Purkinje cell (primary cell): Measurements from ENCODE around the gene DNAAF1. TPM values are rescaled to one million over a fixed set of nuclear protein-coding genes. Genes with fewer than 3 reads are reported as not detected.

ENCODE experiments used
- polyA plus RNA-seq: library from polyadenylated mRNA; unstranded; fragments of >200 nt; fragmentation: Nextera tagmentation; gene quantifications from 2 replicates; pipeline ENCODE4 v1.2.1, GENCODE V29; 2014

The DNAAF1 gene
- polyA plus RNA-seq = 0.07 and 2.7 TPM in 2 replicates

DNA sequence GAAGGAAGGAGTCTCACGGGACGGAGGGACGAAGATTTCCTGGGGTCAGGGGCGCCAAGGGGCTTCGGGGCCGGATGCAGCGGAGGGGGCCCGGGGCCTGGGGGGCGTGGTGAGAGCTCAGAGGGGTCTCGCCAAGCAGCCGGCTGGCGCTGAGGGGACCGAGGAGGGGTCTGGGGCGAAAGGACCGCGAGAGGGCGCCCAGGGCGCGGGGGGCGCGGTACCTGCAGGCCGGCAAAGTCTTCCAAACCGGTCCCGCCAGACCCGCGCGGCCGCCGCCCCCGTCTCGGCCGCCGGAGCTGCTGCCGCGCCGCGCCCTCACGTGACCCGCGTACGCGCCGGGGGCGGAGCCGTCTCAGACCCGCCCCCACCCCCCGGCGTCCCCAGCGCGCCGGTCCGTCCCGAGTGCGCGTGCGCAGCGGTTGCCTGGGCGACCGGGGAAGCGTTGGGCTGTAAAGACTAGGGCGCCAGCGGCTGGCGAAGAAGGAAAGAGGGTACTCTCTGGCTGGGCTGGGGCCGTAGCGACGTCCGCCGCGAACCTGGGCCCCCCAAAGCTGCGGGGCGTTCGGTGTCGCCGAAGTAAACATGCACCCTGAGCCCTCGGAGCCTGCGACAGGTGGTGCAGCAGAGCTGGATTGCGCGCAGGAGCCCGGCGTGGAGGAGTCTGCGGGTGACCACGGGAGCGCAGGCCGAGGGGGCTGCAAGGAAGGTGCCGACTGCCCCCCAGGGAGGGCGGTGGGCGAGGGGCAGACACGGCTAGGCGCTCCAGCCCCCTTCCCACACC, at the start of gene DNAAF1, which contains the start of gene HSDL1:
Gene DNAAF1, plus strand, starts transcription at position 450 of the 781 bp plus-strand sequence. Its CDS starts 133 bp downstream, at position 583.
Gene HSDL1, minus strand, starts transcription at position 319 of the 781 bp plus-strand sequence. CDS start 13,856 bp downstream, outside the sequence.

DNA sequence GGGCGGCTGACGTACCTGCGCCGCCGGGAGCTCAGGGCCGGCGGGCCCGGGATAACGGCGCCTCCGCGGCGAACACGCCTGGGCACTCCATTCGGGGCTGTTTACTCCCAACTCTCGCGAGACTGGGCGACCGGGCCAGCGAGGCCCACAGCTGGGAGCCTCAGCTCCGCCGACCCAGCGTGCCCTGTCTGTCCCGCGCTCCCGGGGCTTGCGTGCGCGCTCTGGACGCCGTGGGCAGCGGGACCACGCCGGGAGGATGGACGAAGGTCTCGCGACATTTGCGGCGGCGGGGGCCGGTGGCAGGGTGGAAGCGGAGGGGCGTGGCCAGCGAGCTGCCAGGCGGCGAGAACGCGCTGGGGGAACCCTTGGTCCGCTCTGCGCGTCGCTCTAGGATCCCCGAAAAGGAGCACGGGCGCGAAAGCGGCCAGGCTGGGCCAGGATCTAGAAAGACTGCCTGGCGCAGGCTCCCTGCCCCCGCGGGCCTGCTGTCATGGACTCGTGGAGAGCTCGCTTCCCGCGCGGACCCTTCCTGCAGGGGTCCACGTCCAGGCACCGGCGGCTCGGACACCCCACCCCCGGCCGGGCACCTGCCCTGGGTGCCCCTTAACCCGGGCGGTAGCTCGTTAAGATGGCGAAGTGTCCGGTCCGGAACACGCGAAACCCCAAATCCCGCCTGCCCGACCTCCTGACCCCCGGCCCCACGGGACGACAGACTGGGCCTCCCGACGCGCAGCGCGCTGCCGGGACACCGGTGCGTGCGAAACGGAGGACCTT, 28.2 kb upstream of the DNAAF1 start, which contains the start of gene MBTPS1:
Gene MBTPS1, minus strand, starts transcription at position 223 of the 774 bp plus-strand sequence. CDS start 15,159 bp downstream, outside the sequence.

DNA sequence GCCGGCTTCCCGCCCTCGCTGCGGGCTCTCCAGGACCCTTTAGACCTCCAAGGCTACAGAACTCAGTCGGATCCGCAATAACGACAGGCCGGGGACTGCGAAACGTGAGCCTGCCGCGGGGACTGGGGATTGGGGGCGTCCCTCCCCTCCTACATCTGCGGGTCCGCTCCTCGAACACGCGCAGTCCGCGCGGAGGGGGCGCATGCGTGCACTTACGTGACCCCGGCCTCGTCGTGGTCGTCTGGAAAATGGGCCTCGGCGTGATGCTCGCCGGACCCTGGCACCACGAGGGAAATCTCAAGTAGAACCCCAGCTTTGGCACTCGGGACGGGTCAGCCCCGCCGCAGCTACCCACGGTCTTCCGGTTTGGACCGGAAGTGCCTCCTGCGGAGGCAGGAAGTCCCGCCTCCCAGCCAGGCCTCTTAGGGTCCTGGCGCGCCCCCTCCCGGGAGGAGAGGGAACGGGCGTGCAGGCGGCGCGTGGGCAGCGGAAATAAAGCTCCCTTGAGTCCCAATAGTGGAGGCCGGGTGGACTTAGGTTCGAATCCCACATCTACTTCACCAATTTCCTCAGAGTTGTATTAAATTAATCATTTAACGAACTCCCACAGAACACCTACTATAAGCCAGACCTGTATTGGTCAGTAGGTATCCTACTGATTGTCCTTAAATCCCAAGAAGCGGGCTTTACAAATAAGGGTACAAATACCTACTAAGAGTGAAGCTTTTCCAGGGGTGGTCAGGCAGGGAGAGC, 41.8 kb downstream of the DNAAF1 start, which contains the start of gene TAF1C:
Gene TAF1C, minus strand, starts transcription at position 373 of the 753 bp plus-strand sequence. CDS start 2,069 bp downstream, outside the sequence.

DNA sequence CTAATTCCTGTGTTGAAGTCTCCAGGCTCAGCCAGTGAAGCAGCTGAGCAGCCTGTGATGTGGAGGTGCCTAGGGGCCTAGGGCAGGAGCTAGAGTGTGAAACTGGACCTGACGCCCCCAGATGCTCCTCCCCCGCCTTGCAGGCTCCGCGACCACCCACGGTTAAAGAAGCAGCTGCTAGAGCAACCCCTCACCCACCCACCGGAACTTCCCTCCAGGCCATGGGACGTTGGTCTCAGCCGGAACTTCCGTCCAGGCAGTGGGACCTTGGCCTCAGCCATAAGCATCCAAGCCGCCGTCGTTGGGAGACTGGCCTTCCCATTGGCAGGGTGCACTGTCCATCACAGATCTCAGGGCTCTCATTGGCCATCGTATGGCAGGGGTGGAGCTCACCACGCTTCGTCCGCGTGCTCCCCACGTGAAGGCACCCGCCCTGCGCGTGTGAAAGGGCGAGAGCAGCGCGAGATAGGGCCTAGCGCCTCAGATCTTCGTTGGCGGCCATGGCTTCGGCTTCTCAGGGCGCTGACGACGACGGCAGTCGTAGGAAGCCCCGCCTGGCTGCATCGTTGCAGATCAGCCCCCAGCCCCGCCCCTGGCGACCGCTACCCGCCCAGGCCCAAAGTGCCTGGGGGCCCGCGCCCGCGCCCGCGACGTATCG, 45.8 kb downstream of the DNAAF1 start, which contains the start of gene ADAD2:
Gene ADAD2, plus strand, starts transcription at position 427 of the 658 bp plus-strand sequence. Its CDS starts 74 bp downstream, at position 501.

Other genes starting within 250 kb of the DNAAF1 start
- gene MLYCD, start 246.2 kb upstream of the DNAAF1 start, polyA plus RNA-seq = 0.76 and 3.3 TPM in 2 replicates
- gene OSGIN1, start 192.1 kb upstream of the DNAAF1 start, polyA plus RNA-seq = not detected in 2 replicates
- 21.3 TPM in 1 of 2 replicates, not detected in the other for gene NECAB2, start 177.1 kb upstream of the DNAAF1 start, polyA plus RNA-seq
- gene SLC38A8, start 102.5 kb upstream of the DNAAF1 start, polyA plus RNA-seq = not detected in 2 replicates
- 8.9 and 14.3 TPM in 2 replicates for gene MBTPS1, start 28.4 kb upstream of the DNAAF1 start, polyA plus RNA-seq
- 15.0 and 28.5 TPM in 2 replicates for gene HSDL1, start 131 bp upstream of the DNAAF1 start, polyA plus RNA-seq
- 2.7 and 2.8 TPM in 2 replicates for gene TAF1C, start 41.7 kb downstream of the DNAAF1 start, polyA plus RNA-seq
- not detected in 2 replicates for gene ADAD2, start 45.8 kb downstream of the DNAAF1 start, polyA plus RNA-seq
- gene KCNG4, start 94.7 kb downstream of the DNAAF1 start, polyA plus RNA-seq = not detected in 2 replicates
- 16.0 and 22.6 TPM in 2 replicates for gene WFDC1, start 149.6 kb downstream of the DNAAF1 start, polyA plus RNA-seq
- gene ATP2C2, start 223.2 kb downstream of the DNAAF1 start, polyA plus RNA-seq = 2.6 TPM in 1 of 2 replicates, not detected in the other